Kidney (tissue), 14 donors: ENCODE measurements around the gene EGLN1. TPM values are rescaled to one million over a fixed set of nuclear protein-coding genes. Genes with fewer than 3 reads are reported as not detected.
A peak's percentile ranks its signal among the peaks of the same experiment; 100 is the strongest.

Experiments used
- DNase-seq, 5 donors: peaks; one replicate each; pipeline ENCODE4 v3.0.0-alpha.2; 2013 to 2020
- FAIRE-seq: peaks from 2 replicates; lab custom pipeline; 2012; peaks lifted over from hg19 to GRCh38; lab: Jason Lieb, UNC
- H3K27ac ChIP-seq, 2 donors: one replicate each; pipeline ENCODE4 v1.7.0; 2013; ENCODE audit warnings: low read depth in 2 of 2, low read length in 2 of 2, inconsistent platforms in 1 of 2
- H3K27me3 ChIP-seq: one replicate; pipeline ENCODE4 v1.7.1; 2013; ENCODE audit warnings: low read length, inconsistent platforms; ENCODE audit not compliant: control insufficient read depth, insufficient read depth
- H3K36me3 ChIP-seq, 3 donors: one replicate each; pipeline versions ENCODE4 v1.7.0 to v1.7.1; 2013; ENCODE audit warnings: low read length in 3 of 3, control low read depth in 1 of 3, inconsistent platforms in 1 of 3; ENCODE audit not compliant: insufficient read depth in 3 of 3, control insufficient read depth in 2 of 3
- H3K4me1 ChIP-seq, 3 donors: one replicate each; pipeline versions ENCODE4 v1.7.0 to v1.7.1; 2013; ENCODE audit warnings: low read length in 3 of 3, inconsistent platforms in 1 of 3, low read depth in 1 of 3; ENCODE audit not compliant: control insufficient read depth in 2 of 3, insufficient read depth in 2 of 3
- H3K4me3 ChIP-seq, 3 donors: one replicate each; pipeline versions ENCODE4 v1.7.0 to v1.8.1; 2013; ENCODE audit warnings: low read length in 3 of 3, control low read depth in 1 of 3, inconsistent platforms in 1 of 3
- H3K9ac ChIP-seq, 3 donors: one replicate each; pipeline versions ENCODE4 v1.7.0 to v1.7.1; 2013; ENCODE audit warnings: low read length in 3 of 3, control low read depth in 1 of 3, inconsistent platforms in 1 of 3
- H3K9me3 ChIP-seq, 3 donors: one replicate each; pipeline versions ENCODE4 v1.7.0 to v1.7.1; 2013; ENCODE audit warnings: low read length in 3 of 3, control low read depth in 1 of 3, inconsistent platforms in 1 of 3; ENCODE audit not compliant: control insufficient read depth in 2 of 3, insufficient read depth in 1 of 3
- intact Hi-C: fragments of 100-400 bp; cut with DNase I; formaldehyde crosslinking; loops from one replicate; pipeline ENCODE4 v1.11.1; 2022
- polyA plus RNA-seq: library from polyadenylated mRNA; stranded (reverse); fragments of 350-450 nt; fragmentation: Illumina TruSeq; extraction: RNeasy Lipid Tissue Mini Kit (QIAGEN cat#74804); gene quantifications from one replicate; pipeline ENCODE4 v1.2.3, GENCODE V29; 2014; ENCODE audit warnings: low read depth, low replicate concordance; ENCODE audit not compliant: insufficient read depth
- total RNA-seq: library from RNA; stranded (reverse); fragmentation: NEBNext Ultra II Directional; extraction: Animal tissue kit (Norgen Biotek cat#: 25700); gene quantifications from one replicate; pipeline ENCODE4 v1.2.1, GENCODE V29; 2021
- TF ChIP-seq, protein P1 (sequence below): IDR thresholded peaks from 3 replicates; pipeline ENCODE4 v1.5.1; 2012; ENCODE audit warnings: mild to moderate bottlenecking, moderate library complexity, borderline replicate concordance; ENCODE audit not compliant: insufficient read depth; ENCODE audit errors: extremely low read depth
- donor health status: control.
- donor health status: control.
- donor health status: control.
- donor health status: control.
- donor health status: control.
- donor health status: DM: yes; HTN: yes; CAD: no.
- donor health status: Normal renal cell carcinoma (clear cell type).

Gene EGLN1
- total and polyA plus RNA-seq, 2 donors from 2014 or later, result 12.2 to 38.8 TPM

GRCh38 chr1:231357831-231358354 lies 64.2 kb downstream of the EGLN1 start:
- intact Hi-C loops, result loop anchor here (5.0 kb wide), 1 partner anchor 234 kb away; no protein-coding TSS in a partner anchor
- H3K27me3 ChIP-seq, result no peaks in the 10 kb centered on the region
- no peak overlapping the region for H3K9ac ChIP-seq
- DNase-seq (peak in 3 of 5 donors; percentile 30 to 82 (median 64)), FAIRE-seq (peak; percentile 98)
- H3K4me1 ChIP-seq, result peaks cover 0 to 2% (median 0%) of the 10 kb centered on the region in 3 donors
- no peak overlapping the region for H3K27ac ChIP-seq
- TF ChIP-seq, protein P1, sequence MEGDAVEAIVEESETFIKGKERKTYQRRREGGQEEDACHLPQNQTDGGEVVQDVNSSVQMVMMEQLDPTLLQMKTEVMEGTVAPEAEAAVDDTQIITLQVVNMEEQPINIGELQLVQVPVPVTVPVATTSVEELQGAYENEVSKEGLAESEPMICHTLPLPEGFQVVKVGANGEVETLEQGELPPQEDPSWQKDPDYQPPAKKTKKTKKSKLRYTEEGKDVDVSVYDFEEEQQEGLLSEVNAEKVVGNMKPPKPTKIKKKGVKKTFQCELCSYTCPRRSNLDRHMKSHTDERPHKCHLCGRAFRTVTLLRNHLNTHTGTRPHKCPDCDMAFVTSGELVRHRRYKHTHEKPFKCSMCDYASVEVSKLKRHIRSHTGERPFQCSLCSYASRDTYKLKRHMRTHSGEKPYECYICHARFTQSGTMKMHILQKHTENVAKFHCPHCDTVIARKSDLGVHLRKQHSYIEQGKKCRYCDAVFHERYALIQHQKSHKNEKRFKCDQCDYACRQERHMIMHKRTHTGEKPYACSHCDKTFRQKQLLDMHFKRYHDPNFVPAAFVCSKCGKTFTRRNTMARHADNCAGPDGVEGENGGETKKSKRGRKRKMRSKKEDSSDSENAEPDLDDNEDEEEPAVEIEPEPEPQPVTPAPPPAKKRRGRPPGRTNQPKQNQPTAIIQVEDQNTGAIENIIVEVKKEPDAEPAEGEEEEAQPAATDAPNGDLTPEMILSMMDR, result peak; percentile 91
- no peaks in the 10 kb centered on the region for H3K36me3 ChIP-seq
- H3K9me3 ChIP-seq, result no peaks in the 10 kb centered on the region
- H3K4me3 ChIP-seq, result no peak overlapping the region

- H3K36me3 ChIP-seq, result no peaks in the 10 kb centered on the region
- no peak overlapping the region for H3K27ac ChIP-seq
- FAIRE-seq (no peak), DNase-seq (no peak)
- TF ChIP-seq, protein P1, result no peak
- no peaks in the 10 kb centered on the region for H3K9me3 ChIP-seq
- intact Hi-C loops, result loop anchor here (5.0 kb wide), 1 partner anchor 235 kb away; no protein-coding TSS in a partner anchor
- no peak overlapping the region for H3K4me3 ChIP-seq
- peaks cover 0 to 2% (median 0%) of the 10 kb centered on the region in 3 donors for H3K4me1 ChIP-seq
- H3K9ac ChIP-seq, result peak overlapping the region in 1 of 3 donors; percentile 47
- H3K27me3 ChIP-seq, result no peaks in the 10 kb centered on the region
These were observed 64.8 kb downstream of the EGLN1 start for GRCh38 chr1:231357187-231357772.

- no peak for DNase-seq
- intact Hi-C loops, result loop anchor here (5.0 kb wide), 1 partner anchor 237 kb away; no protein-coding TSS in a partner anchor
- Histone ChIP-seq H3K4me3 (no peak overlapping the region), H3K9ac (no peak overlapping the region), H3K36me3 (peaks cover 0 to 2% (median 0%) of the 10 kb centered on the region in 3 donors), H3K4me1 (peaks cover 0 to 2% (median 0%) of the 10 kb centered on the region in 3 donors), H3K27ac (no peak overlapping the region), H3K27me3 (no peaks in the 10 kb centered on the region), H3K9me3 (no peaks in the 10 kb centered on the region)
- TF ChIP-seq, protein P1, result no peak
- no peak for FAIRE-seq
These were observed 66.9 kb downstream of the EGLN1 start for GRCh38 chr1:231355171-231355570.
